Karpas-422 (cell line): ENCODE results near the gene COL6A2. TPM values are rescaled to one million over a fixed set of nuclear protein-coding genes. Genes with fewer than 3 reads are reported as not detected.

Experiments used
- DNase-seq: peaks from one replicate; pipeline ENCODE4 v3.0.0-alpha.2; 2015
- H2AFZ ChIP-seq: fragments of 200-600 bp; sonication (generic); 2 replicates; pipeline ENCODE4 v1.6.1; 2014; ENCODE audit warnings: antibody characterized with exemption, low read length, mixed read lengths
- H3K27ac ChIP-seq: fragments of 200-600 bp; sonication (generic); 2 replicates; pipeline ENCODE4 v1.5.1; 2014; ENCODE audit warnings: mild to moderate bottlenecking, low read length, moderate library complexity
- H3K27me3 ChIP-seq: fragments of 200-600 bp; sonication (generic); 2 replicates; pipeline ENCODE4 v1.6.1; 2014; ENCODE audit warnings: low read length, mixed read lengths
- H3K36me3 ChIP-seq: fragments of 200-600 bp; sonication (generic); 2 replicates; pipeline ENCODE4 v1.6.1; 2014; ENCODE audit warnings: low read length, mixed read lengths; ENCODE audit not compliant: insufficient read depth
- H3K4me1 ChIP-seq: fragments of 200-600 bp; sonication (generic); 2 replicates; pipeline ENCODE4 v1.6.1; 2014; ENCODE audit warnings: mild to moderate bottlenecking, low read length, mixed read lengths
- H3K4me2 ChIP-seq: fragments of 200-600 bp; sonication (generic); 2 replicates; pipeline ENCODE4 v1.6.1; 2014; ENCODE audit warnings: low read length, low read depth, mild to moderate bottlenecking; ENCODE audit not compliant: poor library complexity, severe bottlenecking
- H3K4me3 ChIP-seq: fragments of 200-600 bp; sonication (generic); 2 replicates; pipeline ENCODE4 v1.5.1; 2014; ENCODE audit warnings: mild to moderate bottlenecking, antibody characterized with exemption, low read length, mixed read lengths
- H3K79me2 ChIP-seq: fragments of 200-600 bp; sonication (generic); 2 replicates; pipeline ENCODE4 v1.6.1; 2014; ENCODE audit warnings: mild to moderate bottlenecking, low read length, mixed read lengths
- H3K9ac ChIP-seq: fragments of 200-600 bp; sonication (generic); 2 replicates; pipeline ENCODE4 v1.6.0; 2014; ENCODE audit warnings: low read length
- H3K9me2 ChIP-seq: fragments of 200-600 bp; sonication (generic), shearing (Covaris generic); replicated peaks from 2 replicates; pipeline ENCODE4 v1.6.0; 2014; ENCODE audit warnings: mild to moderate bottlenecking, low read length, moderate library complexity; ENCODE audit not compliant: insufficient read depth
- H3K9me3 ChIP-seq: fragments of 300-700, 200-600 bp; sonication (generic); 2 replicates; pipeline ENCODE4 v1.6.1; 2014; ENCODE audit warnings: low read length, mixed read lengths
- H4K20me1 ChIP-seq: fragments of 200-600 bp; sonication (generic); 2 replicates; pipeline ENCODE4 v1.6.1; 2014; ENCODE audit warnings: mild to moderate bottlenecking, antibody characterized with exemption, low read length, low read depth; ENCODE audit not compliant: insufficient read depth
- total RNA-seq: library from RNA; depleted of rRNA; stranded (reverse); fragments of >200 nt; shearing (Covaris generic); gene quantifications from 2 replicates; pipeline ENCODE4 v1.2.3, GENCODE V29; 2014; ENCODE audit warnings: low replicate concordance

The COL6A2 gene
- total RNA-seq, 1 experiment from 2014 or later = not detected

GRCh38 chr21:46108827-46109312 is 11.0 kb downstream of the COL6A2 start:
- no peaks in the 10 kb centered on the region for H3K4me1 ChIP-seq
- no peaks in the 10 kb centered on the region for H3K9me2 ChIP-seq
- no peaks in the 10 kb centered on the region for H3K79me2 ChIP-seq
- no peak overlapping the region for H3K9ac ChIP-seq
- no peaks in the 10 kb centered on the region for H4K20me1 ChIP-seq
- H3K9me3 ChIP-seq = peaks cover 6% of the 10 kb centered on the region
- DNase-seq = no peak
- H3K27me3 ChIP-seq = no peaks in the 10 kb centered on the region
- H3K36me3 ChIP-seq = no peaks in the 10 kb centered on the region; the same call in 1 of the 2 replicates
- H2AFZ ChIP-seq = no peak overlapping the region
- no peak overlapping the region for H3K27ac ChIP-seq
- H3K4me3 ChIP-seq = no peak overlapping the region
- no peak overlapping the region for H3K4me2 ChIP-seq

- H3K27me3 ChIP-seq = no peaks in the 10 kb centered on the region
- H3K9me3 ChIP-seq = peaks cover 6% of the 10 kb centered on the region; the same call in 1 of the 2 replicates
- no peak overlapping the region for H3K4me2 ChIP-seq
- no peaks in the 10 kb centered on the region for H3K4me1 ChIP-seq
- peak; percentile 64 for DNase-seq
- no peak overlapping the region for H3K4me3 ChIP-seq
- no peaks in the 10 kb centered on the region for H3K9me2 ChIP-seq
- no peaks in the 10 kb centered on the region; the same call in 1 of the 2 replicates for H3K36me3 ChIP-seq
- no peak overlapping the region for H3K27ac ChIP-seq
- no peaks in the 10 kb centered on the region for H3K79me2 ChIP-seq
- H2AFZ ChIP-seq = no peak overlapping the region
- no peaks in the 10 kb centered on the region for H4K20me1 ChIP-seq
- no peak overlapping the region for H3K9ac ChIP-seq
These were observed 11.7 kb downstream of the COL6A2 start for GRCh38 chr21:46109313-46110221.

GRCh38 chr21:46110499-46111192 is 12.7 kb downstream of the COL6A2 start:
- no peak overlapping the region for H3K27ac ChIP-seq
- no peaks in the 10 kb centered on the region for H4K20me1 ChIP-seq
- H3K36me3 ChIP-seq = no peaks in the 10 kb centered on the region; the same call in 1 of the 2 replicates
- no peaks in the 10 kb centered on the region for H3K9me2 ChIP-seq
- no peak overlapping the region for H2AFZ ChIP-seq
- no peaks in the 10 kb centered on the region for H3K27me3 ChIP-seq
- no peak overlapping the region for H3K4me3 ChIP-seq
- H3K4me2 ChIP-seq = no peak overlapping the region
- no peak for DNase-seq
- H3K9me3 ChIP-seq = peaks cover 6% of the 10 kb centered on the region; the same call in 1 of the 2 replicates
- no peaks in the 10 kb centered on the region for H3K79me2 ChIP-seq
- no peak overlapping the region for H3K9ac ChIP-seq
- no peaks in the 10 kb centered on the region for H3K4me1 ChIP-seq

- no peaks in the 10 kb centered on the region for H4K20me1 ChIP-seq
- H3K9me3 ChIP-seq = peaks cover 4% of the 10 kb centered on the region; the same call in 1 of the 2 replicates
- H3K4me1 ChIP-seq = no peaks in the 10 kb centered on the region
- H3K27me3 ChIP-seq = no peaks in the 10 kb centered on the region
- no peaks in the 10 kb centered on the region for H3K9me2 ChIP-seq
- no peaks in the 10 kb centered on the region for H3K79me2 ChIP-seq
- no peak overlapping the region for H3K4me3 ChIP-seq
- H3K4me2 ChIP-seq = no peak overlapping the region
- no peak overlapping the region for H2AFZ ChIP-seq
- no peak overlapping the region for H3K27ac ChIP-seq
- no peak overlapping the region for H3K9ac ChIP-seq
- H3K36me3 ChIP-seq = no peaks in the 10 kb centered on the region; the same call in 1 of the 2 replicates
- DNase-seq = no peak
These were observed 13.3 kb downstream of the COL6A2 start for GRCh38 chr21:46111193-46111571.

GRCh38 chr21:46111857-46112724 is 14.2 kb downstream of the COL6A2 start:
- Histone ChIP-seq H3K79me2 (no peaks in the 10 kb centered on the region), H2AFZ (no peak overlapping the region), H3K27me3 (no peaks in the 10 kb centered on the region), H3K9ac (no peak overlapping the region), H3K4me1 (no peaks in the 10 kb centered on the region), H3K9me2 (no peaks in the 10 kb centered on the region), H4K20me1 (no peaks in the 10 kb centered on the region), H3K9me3 (peaks cover 4% of the 10 kb centered on the region; the same call in 1 of the 2 replicates), H3K36me3 (no peaks in the 10 kb centered on the region; the same call in 1 of the 2 replicates), H3K4me3 (no peak overlapping the region), H3K4me2 (no peak overlapping the region), H3K27ac (no peak overlapping the region)
- no peak for DNase-seq

GRCh38 chr21:46112725-46113215 is 14.9 kb downstream of the COL6A2 start:
- Histone ChIP-seq H3K27me3 (no peaks in the 10 kb centered on the region), H3K9me2 (no peaks in the 10 kb centered on the region), H2AFZ (no peak overlapping the region), H3K27ac (no peak overlapping the region), H3K9ac (no peak overlapping the region), H4K20me1 (no peaks in the 10 kb centered on the region), H3K4me3 (no peak overlapping the region), H3K36me3 (no peaks in the 10 kb centered on the region; the same call in 1 of the 2 replicates), H3K9me3 (peaks cover 4% of the 10 kb centered on the region; the same call in 1 of the 2 replicates), H3K4me1 (no peaks in the 10 kb centered on the region), H3K79me2 (no peaks in the 10 kb centered on the region), H3K4me2 (no peak overlapping the region)
- no peak for DNase-seq

GRCh38 chr21:46113497-46114176 is 15.7 kb downstream of the COL6A2 start:
- no peak for DNase-seq

More at GRCh38 chr21:46113497-46114176, 15.7 kb downstream of the COL6A2 start:
- Histone ChIP-seq H3K79me2 (no peaks in the 10 kb centered on the region), H3K9ac (no peak overlapping the region), H3K4me3 (no peak overlapping the region), H3K27me3 (no peaks in the 10 kb centered on the region), H3K4me2 (no peak overlapping the region), H2AFZ (no peak overlapping the region), H4K20me1 (no peaks in the 10 kb centered on the region), H3K36me3 (no peaks in the 10 kb centered on the region), H3K9me3 (no peaks in the 10 kb centered on the region), H3K4me1 (no peaks in the 10 kb centered on the region), H3K27ac (no peak overlapping the region), H3K9me2 (no peaks in the 10 kb centered on the region)
